Measurements from ENCODE around the gene IPCEF1. TPM values are rescaled to one million over a fixed set of nuclear protein-coding genes. Genes with fewer than 3 reads are reported as not detected.
A peak's percentile ranks its signal among the peaks of the same experiment; 100 is the strongest.
"Not testable (repeated sequence)": the region's sequence is repeated elsewhere in the genome, so short reads cannot be mapped to it uniquely, and the experiment has no call there.

Gene IPCEF1
- total RNA-seq, 1 experiment from 2014 or later = 0.13 TPM

DNA sequence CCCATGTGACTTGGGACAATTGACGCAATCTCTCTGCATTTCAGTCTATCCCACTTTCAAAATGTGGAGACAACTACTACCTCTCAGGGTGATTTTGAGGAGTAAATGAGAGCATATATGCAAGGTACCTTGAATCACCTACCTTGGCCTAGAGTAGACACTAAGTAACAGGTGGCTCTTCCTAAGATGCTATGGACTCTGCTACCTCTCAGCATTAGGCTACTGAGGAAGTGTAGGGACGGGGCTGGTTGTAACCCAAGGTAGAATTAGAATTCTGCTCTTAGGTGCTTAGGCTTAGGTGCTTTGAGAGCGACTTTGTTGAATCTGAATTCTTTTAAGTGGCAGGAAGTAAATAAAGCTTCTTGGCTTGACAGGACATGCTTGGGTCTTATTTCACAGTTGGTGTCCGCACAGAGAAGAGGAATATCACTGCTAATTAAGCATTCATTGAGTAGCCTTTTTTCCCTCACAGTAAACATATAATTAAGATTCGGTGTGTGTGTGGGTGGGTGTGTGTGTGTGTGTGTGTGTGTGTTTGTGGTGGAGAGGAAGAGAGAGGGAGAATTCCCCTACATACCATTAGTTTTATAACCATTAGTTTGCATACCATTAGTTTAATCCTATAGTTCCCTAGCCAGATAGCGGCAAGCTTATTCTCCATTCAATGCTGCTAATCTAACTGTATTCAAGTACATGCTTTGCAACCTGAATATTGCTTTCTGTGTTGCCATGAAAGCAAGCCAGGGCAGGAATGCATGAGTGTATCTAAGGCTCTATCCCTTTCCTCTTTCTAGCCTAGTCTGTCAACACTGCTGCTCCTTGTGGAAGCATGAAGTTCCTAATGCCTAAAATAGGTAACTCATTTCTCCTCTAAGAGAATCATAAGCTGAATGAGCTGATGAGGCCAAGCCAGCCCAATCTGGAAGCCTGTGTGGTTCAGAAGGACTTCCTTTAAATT is 112.5 kb downstream of the IPCEF1 start:
- in situ Hi-C loops (cut with HindIII; ENCODE audit: low pct_unique_long_range_greater_than_20kb, low sequenced_read_pairs) = no loop called here
- DNase-seq (ENCODE audit: low read depth, low spot score) = no peak

DNA sequence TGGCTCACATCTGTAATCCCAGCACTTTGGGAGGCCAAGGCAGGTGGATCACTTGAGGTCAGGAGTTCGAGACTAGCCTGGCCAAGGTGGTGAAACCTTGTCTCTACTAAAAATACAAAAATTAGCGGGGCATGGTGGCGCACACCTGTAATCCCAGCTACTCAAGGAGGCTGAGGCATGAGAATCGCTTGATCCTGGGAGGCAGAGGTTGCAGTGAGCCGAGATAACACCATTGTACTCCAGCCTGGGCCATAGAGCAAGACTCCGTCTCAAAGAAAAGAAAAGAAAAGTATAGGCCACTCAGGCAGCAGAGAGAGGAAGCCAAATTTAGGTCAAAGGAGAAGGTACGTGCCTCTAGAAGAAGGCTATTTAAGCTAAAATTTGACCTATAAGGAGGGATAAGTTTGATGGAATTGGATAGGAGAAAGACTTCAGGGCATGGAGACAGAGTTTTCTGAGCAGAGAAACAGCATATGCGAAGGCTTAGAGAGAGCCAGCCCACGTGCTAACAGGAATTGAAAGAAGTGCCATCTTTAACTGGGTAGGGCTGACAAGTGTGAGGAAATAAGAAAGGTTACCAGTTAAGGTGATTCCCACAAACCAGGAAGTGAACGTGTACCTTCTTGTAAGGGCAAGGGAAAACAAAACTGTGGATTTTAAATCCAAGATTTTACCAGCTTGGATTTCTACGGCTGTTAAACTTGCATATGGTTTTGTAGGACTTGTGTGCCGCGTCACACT is 113.8 kb downstream of the IPCEF1 start:
- DNase-seq (ENCODE audit: low read depth, low spot score) = no peak
- in situ Hi-C loops (cut with HindIII; ENCODE audit: low pct_unique_long_range_greater_than_20kb, low sequenced_read_pairs) = no loop called here

DNA sequence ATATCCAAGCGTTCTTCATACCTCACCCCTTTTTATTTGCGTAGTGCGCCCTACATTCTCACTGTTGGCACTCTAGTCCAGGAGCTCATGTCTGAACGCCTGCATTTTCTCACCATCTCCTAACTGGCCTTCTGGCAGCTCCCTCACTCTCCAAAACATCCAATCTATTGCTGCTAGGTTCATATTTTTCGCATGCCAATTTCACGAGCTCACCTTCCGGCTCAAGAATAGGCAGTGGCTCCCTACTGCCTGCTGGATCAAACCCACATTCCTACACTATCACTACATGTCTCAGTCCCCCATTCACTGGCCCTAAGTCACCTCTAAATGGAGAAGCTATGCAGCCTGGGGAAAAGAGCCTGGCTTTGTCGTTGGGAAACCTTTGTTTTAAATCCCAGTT is 115.0 kb downstream of the IPCEF1 start:
- no peak for DNase-seq (ENCODE audit: low read depth, low spot score)
- in situ Hi-C loops (cut with HindIII; ENCODE audit: low pct_unique_long_range_greater_than_20kb, low sequenced_read_pairs) = no loop called here

DNA sequence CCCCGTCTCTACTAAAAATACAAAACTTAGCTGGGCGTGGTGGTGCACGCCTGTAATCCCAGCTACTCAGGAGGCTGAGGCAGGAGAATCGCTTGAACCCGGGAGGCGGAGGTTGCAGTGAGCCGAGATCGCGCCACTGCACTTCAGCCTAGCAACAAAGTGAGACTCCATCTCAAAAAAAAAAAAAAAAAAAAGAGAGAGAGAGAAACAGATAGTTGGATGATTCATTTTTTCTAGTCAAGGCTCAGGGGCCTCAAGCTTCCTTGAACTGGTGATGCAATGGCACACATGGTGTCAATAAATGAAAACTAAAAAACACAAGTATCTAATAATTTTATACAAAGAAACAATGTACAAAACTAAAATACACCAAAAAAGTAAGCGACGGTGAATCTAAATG is 115.5 kb downstream of the IPCEF1 start:
- DNase-seq (ENCODE audit: low read depth, low spot score); in situ Hi-C loops (cut with HindIII; ENCODE audit: low pct_unique_long_range_greater_than_20kb, low sequenced_read_pairs): not testable (repeated sequence)

DNA sequence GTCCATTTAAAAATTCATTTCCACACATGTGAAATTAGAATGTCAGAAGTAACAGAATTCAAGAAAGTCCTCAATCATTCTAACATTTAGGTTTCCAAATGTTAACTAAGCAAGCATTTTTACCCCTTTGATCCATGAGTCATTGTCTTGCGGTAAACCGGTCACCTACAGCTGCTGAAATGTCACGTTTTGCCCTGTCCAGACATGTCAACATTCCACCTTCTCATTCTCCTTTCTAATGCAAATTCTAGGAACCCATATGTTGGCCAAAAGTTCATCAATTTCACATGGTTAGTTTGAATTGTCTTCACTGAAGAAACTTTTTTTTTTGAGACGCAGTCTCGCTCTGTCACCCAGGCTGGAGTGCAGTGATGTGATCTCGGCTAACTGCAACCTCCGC is 117.2 kb downstream of the IPCEF1 start:
- in situ Hi-C loops (cut with HindIII; ENCODE audit: low pct_unique_long_range_greater_than_20kb, low sequenced_read_pairs) = no loop called here
- DNase-seq (ENCODE audit: low read depth, low spot score) = no peak

DNA sequence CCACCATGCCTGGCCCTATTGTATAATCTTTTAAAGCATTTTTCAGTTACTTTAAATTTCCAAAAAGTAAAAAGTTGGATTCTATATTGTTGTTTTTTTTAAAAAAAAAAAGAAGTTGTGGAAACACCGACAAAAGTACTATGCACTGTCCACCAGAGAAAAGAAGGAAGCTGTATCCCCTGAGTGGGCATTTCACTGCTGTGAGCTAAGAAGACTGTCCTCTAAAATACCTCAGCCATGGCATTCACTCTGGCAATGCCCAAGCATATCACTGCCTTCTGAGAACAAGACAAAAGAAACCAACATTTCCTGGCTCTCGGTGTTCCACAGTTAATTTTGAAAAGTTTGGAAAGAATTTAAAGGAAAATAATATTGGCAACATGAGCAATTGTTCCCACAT is 117.8 kb downstream of the IPCEF1 start:
- in situ Hi-C loops (cut with HindIII; ENCODE audit: low pct_unique_long_range_greater_than_20kb, low sequenced_read_pairs) = no loop called here
- no peak for DNase-seq (ENCODE audit: low read depth, low spot score)

DNA sequence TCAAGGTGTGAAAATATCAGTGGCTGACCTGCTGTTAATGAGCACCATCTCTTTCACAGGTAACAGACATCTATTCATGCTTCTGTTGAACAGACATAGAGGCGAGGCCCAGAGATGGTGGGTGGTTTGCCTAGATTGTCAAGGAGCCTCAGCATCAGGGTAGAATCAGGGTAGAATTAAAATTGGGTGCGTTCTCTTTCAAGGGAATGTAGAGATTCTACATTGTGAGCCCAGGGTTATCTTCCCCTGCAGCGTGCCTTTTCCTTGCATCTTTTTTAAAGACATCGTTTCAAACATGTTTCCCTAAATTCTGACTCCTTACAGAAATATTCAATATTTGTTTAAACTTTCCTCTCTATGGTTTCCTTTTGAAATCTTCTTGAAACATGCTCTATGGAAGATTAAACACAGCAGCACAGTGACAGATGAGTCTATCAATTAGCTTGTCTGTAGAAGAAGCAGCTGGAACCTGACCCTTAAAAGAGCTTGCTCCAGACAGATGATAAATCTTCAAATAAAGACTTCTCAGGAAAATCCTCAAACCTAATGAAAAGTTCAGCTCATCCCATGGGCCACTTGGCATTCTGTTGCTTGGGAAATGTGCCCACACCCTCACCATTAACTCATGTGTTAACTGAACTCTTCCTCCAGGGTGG is 119.8 kb downstream of the IPCEF1 start:
- DNase-seq (ENCODE audit: low read depth, low spot score) = no peak
- in situ Hi-C loops (cut with HindIII; ENCODE audit: low pct_unique_long_range_greater_than_20kb, low sequenced_read_pairs) = no loop called here

DNA sequence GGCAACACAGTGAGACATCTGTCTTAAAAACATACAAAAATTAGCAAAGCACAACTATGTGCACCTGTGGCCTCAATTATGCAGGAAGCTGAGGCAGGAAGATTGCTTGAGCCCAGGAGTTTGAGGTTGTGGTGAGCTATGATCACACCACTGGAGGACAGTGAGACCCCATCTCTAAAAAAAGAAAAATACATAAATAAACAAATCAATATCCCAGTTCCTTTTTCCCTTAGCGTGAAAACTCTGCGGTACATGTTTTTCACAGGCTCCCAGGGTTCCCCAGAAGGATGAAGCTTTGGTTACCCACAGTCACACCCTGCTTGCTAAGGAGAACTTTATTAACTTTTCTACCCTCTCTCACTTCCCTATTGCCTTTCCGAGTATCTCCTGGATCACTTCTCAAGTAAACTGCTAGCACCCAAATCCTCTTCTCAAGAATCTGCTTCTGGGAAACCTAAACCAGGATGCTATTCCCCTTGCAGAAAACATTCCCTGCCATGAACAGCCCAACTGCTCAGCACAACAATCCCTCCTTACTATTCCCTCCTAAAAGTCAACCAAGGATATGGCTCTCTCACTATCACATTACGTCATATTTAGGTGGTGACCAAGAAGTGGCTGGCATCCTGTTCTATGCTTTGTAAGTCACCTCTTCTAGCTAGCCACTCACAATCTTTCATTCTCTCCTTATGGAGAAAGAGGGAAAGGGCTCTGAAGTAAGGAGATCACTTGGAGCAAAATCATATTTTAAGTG is 122.4 kb downstream of the IPCEF1 start:
- in situ Hi-C loops (cut with HindIII; ENCODE audit: low pct_unique_long_range_greater_than_20kb, low sequenced_read_pairs) = no loop called here
- DNase-seq (ENCODE audit: low read depth, low spot score) = no peak

DNA sequence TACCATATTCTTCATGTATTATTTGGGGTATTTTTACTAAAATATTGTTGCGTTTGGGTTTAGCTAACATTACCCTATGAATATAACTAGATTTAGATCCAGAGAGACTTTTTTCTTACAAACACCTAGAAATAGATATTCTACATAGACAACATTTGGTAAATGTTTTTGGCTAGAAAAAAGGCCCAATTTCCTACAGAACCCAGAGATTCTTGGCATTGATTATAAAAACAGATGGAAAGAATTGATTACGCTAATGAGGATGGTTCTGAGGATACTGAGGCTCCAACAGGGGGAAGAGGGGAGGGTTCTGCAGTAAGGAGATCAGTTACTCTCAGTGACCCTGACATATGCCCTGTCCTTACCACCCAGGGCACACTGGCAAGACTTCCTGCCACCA is 123.2 kb downstream of the IPCEF1 start:
- DNase-seq (ENCODE audit: low read depth, low spot score) = no peak
- in situ Hi-C loops (cut with HindIII; ENCODE audit: low pct_unique_long_range_greater_than_20kb, low sequenced_read_pairs) = no loop called here

DNA sequence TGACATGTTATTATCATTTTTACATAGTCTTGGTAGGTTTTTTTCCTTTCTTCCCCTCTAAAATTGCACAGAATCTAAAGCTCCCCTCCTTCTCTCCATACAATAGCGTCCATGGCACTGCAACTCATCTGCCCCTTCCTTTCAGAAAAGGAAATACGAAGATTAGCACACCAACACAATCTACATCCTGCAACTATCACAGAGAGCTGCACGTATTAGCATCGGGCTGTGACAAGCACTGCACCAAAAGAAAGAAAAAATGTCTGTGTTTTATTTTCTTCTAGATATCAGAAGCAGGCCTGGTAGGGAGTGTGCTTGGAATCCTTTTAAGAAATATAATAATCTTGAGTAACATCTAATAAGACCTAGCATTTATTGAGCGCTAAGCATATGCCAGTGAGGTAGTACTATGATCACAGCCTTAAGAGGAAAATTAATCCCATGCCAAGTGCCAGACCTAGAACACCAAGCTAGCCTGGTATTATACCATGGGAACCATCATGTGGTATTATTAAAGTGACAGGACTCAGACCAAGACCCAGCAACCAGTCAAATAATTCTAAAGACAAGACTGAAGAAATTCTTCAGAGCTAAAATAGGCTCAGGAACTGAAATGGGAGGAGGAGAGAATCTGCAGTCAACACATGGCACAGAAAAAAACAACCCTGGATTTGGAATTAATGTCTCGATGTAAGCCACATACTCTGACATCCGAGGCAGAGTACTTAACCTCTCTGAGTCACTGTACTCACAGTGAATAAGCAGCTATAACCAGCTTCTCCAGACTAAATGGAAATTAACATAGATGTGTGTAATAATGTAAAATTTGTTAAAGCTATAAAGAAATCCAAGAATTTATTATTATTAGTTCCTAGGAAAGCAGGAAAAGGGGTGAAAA is 124.3 kb downstream of the IPCEF1 start:
- in situ Hi-C loops (cut with HindIII; ENCODE audit: low pct_unique_long_range_greater_than_20kb, low sequenced_read_pairs) = no loop called here
- no peak for DNase-seq (ENCODE audit: low read depth, low spot score)

DNA sequence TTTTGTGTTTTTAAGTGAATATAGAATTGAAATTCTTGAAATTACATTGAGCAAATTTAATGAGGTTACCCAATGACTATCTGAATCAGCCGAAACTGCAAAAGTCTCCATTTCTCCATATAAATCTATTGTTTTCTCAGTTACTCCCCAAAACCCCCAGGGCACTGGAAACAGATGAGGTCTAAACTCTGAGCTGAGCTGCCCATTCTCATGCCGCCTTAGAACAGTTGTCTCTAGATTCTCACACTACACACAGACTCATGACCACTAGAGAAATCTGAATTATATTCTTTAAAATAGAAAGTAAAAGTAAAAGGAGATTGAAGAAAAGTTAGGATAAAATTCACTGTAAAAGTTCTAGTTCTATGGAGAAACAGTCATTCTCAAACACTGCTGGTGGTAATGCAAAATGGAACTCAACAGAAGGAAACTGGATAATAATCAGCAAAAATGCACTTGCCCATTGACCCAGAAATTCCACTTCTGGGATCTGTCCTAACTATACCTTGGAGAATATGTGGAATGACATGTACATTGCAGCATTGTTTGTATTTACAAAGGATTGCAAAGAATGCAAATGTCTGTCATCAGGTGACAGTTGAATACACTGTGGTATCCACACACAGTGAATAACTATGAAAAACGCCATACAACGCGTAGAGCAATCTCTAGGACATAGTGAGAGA is 125.5 kb downstream of the IPCEF1 start:
- DNase-seq (ENCODE audit: low read depth, low spot score) = no peak
- in situ Hi-C loops (cut with HindIII; ENCODE audit: low pct_unique_long_range_greater_than_20kb, low sequenced_read_pairs) = no loop called here

DNA sequence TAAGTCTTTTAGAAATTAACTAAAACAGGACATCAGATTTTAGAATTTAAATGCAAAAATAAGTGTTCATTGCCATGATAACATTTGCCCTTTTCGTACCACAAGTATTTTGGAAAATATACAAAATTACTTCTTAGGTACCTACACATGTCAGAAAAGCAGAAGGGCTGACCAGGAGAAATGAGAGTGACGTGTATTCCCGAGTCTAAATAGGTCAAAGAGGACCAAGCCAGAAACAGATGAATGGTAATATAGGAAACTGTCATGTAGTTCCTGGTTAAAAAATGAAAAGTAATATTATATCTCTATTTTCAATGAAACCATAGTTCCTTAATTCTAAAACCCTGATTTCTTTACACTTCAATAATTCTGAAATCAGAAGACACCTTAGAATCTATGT is 126.2 kb downstream of the IPCEF1 start:
- DNase-seq (ENCODE audit: low read depth, low spot score) = no peak
- in situ Hi-C loops (cut with HindIII; ENCODE audit: low pct_unique_long_range_greater_than_20kb, low sequenced_read_pairs) = no loop called here

DNA sequence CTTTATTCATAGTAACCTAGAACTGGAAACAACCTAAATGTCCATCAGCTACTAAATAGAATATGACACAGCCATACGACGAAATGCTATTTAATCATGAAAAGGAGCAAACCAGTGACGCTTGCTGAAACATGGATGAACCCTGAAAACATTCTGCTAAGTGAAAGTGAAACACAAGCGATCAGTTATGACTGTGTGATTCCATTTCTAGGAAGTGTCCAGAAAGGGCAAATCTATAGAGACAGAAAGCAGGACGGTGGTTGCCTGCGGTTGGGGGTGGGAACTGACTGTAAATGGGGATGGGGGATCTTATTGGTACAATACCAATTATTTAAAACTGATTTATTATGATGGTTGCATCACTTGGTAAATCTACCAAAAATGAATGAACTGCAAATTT is 126.8 kb downstream of the IPCEF1 start:
- peak; percentile 13 for DNase-seq (ENCODE audit: low read depth, low spot score)
- in situ Hi-C loops (cut with HindIII; ENCODE audit: low pct_unique_long_range_greater_than_20kb, low sequenced_read_pairs) = no loop called here

DNA sequence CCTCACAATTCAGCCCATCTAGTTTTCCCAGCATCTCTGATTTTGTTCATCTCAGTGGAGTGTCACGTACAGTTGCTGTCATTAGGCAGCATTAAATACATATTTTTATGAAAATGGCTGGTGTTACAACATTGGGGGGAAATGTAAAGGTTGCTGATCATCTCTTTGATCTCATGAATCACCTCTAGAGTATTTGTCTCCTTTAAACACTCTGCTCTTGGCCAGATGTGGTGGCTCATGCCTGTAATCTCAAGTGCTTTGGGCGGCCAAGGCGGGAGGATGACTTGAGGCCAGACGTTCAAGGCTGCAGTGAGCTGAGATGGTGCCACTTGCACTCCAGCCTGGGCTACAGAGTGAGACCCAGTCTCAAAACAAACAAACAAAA is 128.1 kb downstream of the IPCEF1 start:
- in situ Hi-C loops (cut with HindIII; ENCODE audit: low pct_unique_long_range_greater_than_20kb, low sequenced_read_pairs) = no loop called here
- DNase-seq (ENCODE audit: low read depth, low spot score) = no peak

DNA sequence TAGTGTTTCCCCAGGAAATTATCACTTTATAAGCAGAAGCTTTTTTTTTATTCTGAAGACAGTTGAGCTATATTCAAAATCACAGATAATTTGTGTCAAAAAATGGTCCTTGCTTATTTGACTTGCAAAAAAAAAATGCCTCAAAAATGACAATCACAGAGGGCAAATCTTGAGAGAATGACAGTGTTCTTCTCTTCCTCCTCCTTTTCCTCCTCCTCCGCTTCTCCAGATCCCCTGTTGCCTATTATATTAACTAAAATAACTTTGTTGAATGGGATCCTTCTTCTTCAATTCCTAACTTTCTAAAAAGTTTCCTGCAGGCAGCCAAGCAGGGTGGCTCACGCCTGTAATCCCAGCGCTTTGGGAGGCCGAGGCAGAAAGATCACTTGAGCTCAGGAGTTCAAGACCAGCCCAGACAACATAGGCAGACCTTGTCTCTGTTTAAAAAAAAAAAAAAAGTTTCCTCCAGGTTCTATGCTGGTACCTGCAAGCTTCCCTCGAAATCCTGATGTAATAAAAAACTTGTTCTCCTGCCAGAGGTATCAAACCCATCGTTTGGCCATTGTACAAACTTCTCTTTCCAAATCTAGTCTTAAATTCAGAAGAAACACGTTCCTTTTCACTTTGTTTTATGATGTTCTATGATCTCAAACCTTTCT is 128.6 kb downstream of the IPCEF1 start:
- in situ Hi-C loops (cut with HindIII; ENCODE audit: low pct_unique_long_range_greater_than_20kb, low sequenced_read_pairs) = no loop called here
- DNase-seq (ENCODE audit: low read depth, low spot score) = no peak

DNA sequence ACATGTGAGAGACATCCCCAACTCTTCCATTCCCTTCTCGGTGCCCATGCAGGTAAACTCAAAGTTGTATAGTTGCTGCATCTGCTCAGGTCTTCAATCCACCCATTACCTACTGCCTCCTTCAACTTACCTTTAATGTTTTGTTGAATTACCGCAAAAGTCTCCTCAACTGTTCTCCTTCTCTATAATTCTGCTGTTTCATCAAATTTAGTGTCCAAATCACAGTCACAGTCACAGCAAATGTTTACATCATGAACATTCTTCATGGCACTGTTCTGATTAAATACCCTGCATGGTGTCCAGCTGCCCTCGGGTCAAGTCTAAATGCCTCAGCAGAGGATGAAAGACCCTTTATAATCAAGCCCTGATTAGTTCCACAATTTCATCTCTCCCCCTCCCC is 130.1 kb downstream of the IPCEF1 start:
- no peak for DNase-seq (ENCODE audit: low read depth, low spot score)
- in situ Hi-C loops (cut with HindIII; ENCODE audit: low pct_unique_long_range_greater_than_20kb, low sequenced_read_pairs) = no loop called here
